Activated naive CD8-positive, alpha-beta T cell (primary cell): ENCODE results near the gene ATP10D.
"Not testable (repeated sequence)": the region's sequence is repeated elsewhere in the genome, so short reads cannot be mapped to it uniquely, and the experiment has no call there.

Experiments used
- H3K27ac Mint-ChIP-seq: one replicate; pipeline ENCODE4 v1.8.0; 2021; ENCODE audit warnings: mixed read lengths
- H3K27me3 Mint-ChIP-seq: one replicate; pipeline ENCODE4 v1.8.0; 2021; ENCODE audit warnings: mixed read lengths
- H3K36me3 Mint-ChIP-seq: one replicate; pipeline ENCODE4 v1.8.0; 2021; ENCODE audit warnings: mixed read lengths
- H3K4me1 Mint-ChIP-seq: one replicate; pipeline ENCODE4 v1.8.0; 2021; ENCODE audit warnings: low read depth, mixed read lengths
- H3K4me3 Mint-ChIP-seq: one replicate; pipeline ENCODE4 v1.8.0; 2021; ENCODE audit warnings: mild to moderate bottlenecking, mixed read lengths
- H3K9me3 Mint-ChIP-seq: one replicate; pipeline ENCODE4 v1.8.0; 2021; ENCODE audit warnings: low read depth, mixed read lengths

Gene ATP10D

DNA sequence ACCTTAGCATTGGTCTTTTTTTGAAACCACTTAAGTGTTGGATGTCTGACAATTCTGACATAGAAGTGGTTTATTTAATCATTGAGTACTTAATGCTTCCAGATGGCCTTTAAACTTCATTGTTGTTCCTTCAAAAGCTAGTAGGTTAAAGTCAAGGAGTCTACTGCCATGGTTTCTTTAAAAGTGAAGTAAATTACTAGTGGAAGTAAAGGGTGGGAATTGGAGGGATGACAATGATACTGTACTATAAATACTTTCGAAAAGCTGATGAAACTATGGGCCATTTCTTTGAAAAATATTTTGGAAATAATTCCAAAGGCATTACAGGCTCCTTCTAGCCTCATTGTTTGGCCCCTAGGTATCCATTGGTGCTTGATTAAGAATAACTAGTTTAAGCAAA is 51.9 kb downstream of the ATP10D start:
- Mint-ChIP-seq H3K4me1 (peaks cover 22% of the 10 kb centered on the region), H3K36me3 (peaks cover 25% of the 10 kb centered on the region), H3K27me3 (no peaks in the 10 kb centered on the region), H3K27ac (no peak overlapping the region), H3K4me3 (no peak overlapping the region), H3K9me3 (no peaks in the 10 kb centered on the region)

DNA sequence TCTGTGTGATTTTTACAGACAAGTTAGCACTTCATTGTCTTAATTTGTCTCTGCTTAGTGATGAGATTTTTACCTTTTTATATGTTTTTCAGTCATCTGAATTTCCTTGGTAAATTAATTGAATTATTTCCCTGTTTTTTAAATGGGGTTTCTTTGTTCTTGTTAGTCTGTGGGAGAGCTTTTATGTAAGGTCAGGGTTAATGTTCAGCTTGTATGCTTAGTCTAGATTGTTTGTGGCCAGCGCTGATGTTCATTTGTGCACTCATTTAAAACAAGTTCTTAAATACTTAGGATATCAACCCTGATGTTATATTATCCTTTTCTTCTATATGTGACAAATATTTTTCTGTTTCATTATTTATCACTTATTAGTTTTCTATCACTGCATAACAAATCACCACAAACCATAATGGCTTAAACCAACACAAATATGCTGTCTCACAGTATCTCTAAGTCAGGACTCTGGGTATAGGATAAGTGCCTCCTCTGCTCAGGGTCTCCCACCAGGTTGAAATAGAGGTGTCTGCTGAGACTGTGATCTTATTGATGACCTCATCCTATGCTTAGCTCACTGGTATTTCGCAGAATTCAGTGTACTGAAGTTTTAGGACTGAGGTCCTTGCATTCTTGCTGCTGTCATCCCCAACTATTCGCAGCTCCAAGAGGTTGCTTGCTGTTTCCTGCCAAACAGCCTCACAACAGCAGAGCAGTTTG is 53.2 kb downstream of the ATP10D start:
- Mint-ChIP-seq H3K27me3 (no peaks in the 10 kb centered on the region), H3K9me3 (no peaks in the 10 kb centered on the region), H3K36me3 (peaks cover 25% of the 10 kb centered on the region), H3K4me3 (no peak overlapping the region), H3K27ac (no peak overlapping the region), H3K4me1 (peaks cover 9% of the 10 kb centered on the region)

- Mint-ChIP-seq H3K9me3 (no peaks in the 10 kb centered on the region), H3K27me3 (no peaks in the 10 kb centered on the region), H3K4me3 (no peak overlapping the region), H3K27ac (no peak overlapping the region), H3K4me1 (peaks cover 7% of the 10 kb centered on the region), H3K36me3 (peaks cover 23% of the 10 kb centered on the region)
Measured at GRCh38 chr4:47538825-47539154, 53.7 kb downstream of the ATP10D start.

GRCh38 chr4:47542640-47543039 is 57.6 kb downstream of the ATP10D start:
- H3K36me3 Mint-ChIP-seq, result peaks cover 24% of the 10 kb centered on the region
- not testable (repeated sequence) for H3K27me3 Mint-ChIP-seq, H3K4me1 Mint-ChIP-seq, H3K4me3 Mint-ChIP-seq, H3K9me3 Mint-ChIP-seq, H3K27ac Mint-ChIP-seq

- Mint-ChIP-seq H3K27ac (no peak overlapping the region), H3K4me1 (no peaks in the 10 kb centered on the region), H3K27me3 (no peaks in the 10 kb centered on the region), H3K36me3 (peaks cover 25% of the 10 kb centered on the region), H3K4me3 (no peak overlapping the region), H3K9me3 (no peaks in the 10 kb centered on the region)
Measured at GRCh38 chr4:47543331-47543730, 58.3 kb downstream of the ATP10D start.

DNA sequence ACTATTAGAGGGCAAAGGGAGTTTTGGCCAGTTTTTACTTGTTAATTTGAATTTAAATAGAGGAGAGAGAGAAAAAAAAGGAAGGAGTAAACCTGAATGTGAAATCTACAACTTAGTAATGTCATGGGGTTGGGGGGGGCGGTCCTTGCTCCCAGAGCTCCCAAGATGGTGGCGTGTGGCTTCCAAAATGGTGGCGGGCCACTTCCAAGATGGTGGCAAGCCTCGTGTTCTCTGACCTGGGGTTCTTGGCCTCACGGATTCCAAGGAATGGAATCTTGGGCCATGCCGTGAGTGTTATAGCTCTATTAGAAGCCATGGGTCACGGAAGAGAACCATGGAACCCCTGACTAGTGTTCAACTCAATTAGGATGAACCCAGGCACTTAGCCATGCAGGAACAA is 65.3 kb downstream of the ATP10D start:
- not testable (repeated sequence) for H3K4me1 Mint-ChIP-seq, H3K27me3 Mint-ChIP-seq, H3K9me3 Mint-ChIP-seq, H3K27ac Mint-ChIP-seq, H3K4me3 Mint-ChIP-seq
- H3K36me3 Mint-ChIP-seq, result peaks cover 23% of the 10 kb centered on the region

GRCh38 chr4:47550899-47551548 is 65.9 kb downstream of the ATP10D start:
- H3K36me3 Mint-ChIP-seq, result peaks cover 22% of the 10 kb centered on the region
- H3K4me1 Mint-ChIP-seq, result no peaks in the 10 kb centered on the region
- no peaks in the 10 kb centered on the region for H3K27me3 Mint-ChIP-seq
- no peaks in the 10 kb centered on the region for H3K9me3 Mint-ChIP-seq
- H3K27ac Mint-ChIP-seq, result no peak overlapping the region
- no peak overlapping the region for H3K4me3 Mint-ChIP-seq

GRCh38 chr4:47551682-47552081 is 66.6 kb downstream of the ATP10D start:
- Mint-ChIP-seq H3K9me3 (no peaks in the 10 kb centered on the region), H3K36me3 (peaks cover 18% of the 10 kb centered on the region), H3K4me1 (no peaks in the 10 kb centered on the region), H3K27me3 (no peaks in the 10 kb centered on the region), H3K4me3 (no peak overlapping the region), H3K27ac (no peak overlapping the region)

DNA sequence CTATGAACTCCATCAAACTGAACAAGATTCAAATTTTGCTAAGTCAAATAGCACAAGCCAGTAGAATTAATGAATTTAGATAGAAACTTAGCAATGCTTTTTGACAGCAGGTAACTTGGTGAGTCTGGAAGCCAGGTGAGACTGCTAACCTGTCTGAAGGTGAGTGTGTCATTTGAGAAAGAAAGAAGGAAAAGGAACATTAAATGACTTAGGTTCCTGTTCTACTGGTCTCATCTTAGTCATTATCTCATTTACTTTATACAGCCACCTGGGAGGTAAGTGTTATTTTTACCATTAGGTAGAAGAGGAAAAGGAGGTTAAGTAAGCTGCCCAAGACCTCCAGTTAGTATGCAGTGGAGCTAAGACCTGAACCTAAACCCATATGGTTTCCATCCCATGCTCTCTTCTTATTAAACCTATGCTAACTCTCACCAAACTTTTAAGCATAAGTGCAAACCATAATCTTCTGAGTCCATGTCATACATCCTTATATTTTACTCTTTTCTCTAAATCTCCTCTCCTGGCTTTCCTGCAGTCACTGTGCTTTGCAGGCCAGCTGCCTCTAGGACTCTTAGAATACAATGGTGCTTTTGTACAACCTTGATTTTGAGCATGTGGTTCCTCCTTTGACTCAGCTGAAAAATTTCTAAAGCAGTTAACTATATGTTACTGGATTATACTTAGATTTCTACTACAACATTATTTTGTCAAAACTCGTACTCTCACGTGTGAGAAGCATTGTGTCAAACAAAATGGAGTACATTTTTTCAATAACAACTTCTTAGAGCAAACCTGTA is 68.5 kb downstream of the ATP10D start:
- H3K27me3 Mint-ChIP-seq, result no peaks in the 10 kb centered on the region
- H3K36me3 Mint-ChIP-seq, result peaks cover 10% of the 10 kb centered on the region
- H3K4me3 Mint-ChIP-seq, result no peak overlapping the region
- no peak overlapping the region for H3K27ac Mint-ChIP-seq
- no peaks in the 10 kb centered on the region for H3K9me3 Mint-ChIP-seq
- H3K4me1 Mint-ChIP-seq, result no peaks in the 10 kb centered on the region

GRCh38 chr4:47555920-47556319 is 70.8 kb downstream of the ATP10D start:
- not testable (repeated sequence) for H3K4me3 Mint-ChIP-seq, H3K4me1 Mint-ChIP-seq, H3K36me3 Mint-ChIP-seq, H3K9me3 Mint-ChIP-seq, H3K27me3 Mint-ChIP-seq, H3K27ac Mint-ChIP-seq

GRCh38 chr4:47557255-47557654 is 72.2 kb downstream of the ATP10D start:
- Mint-ChIP-seq H3K4me1 (no peaks in the 10 kb centered on the region), H3K27ac (no peak overlapping the region), H3K36me3 (peaks cover 5% of the 10 kb centered on the region), H3K9me3 (no peaks in the 10 kb centered on the region), H3K27me3 (no peaks in the 10 kb centered on the region), H3K4me3 (no peak overlapping the region)

- Mint-ChIP-seq H3K27ac (no peak overlapping the region), H3K9me3 (no peaks in the 10 kb centered on the region), H3K36me3 (peaks cover 4% of the 10 kb centered on the region), H3K4me1 (no peaks in the 10 kb centered on the region), H3K4me3 (no peak overlapping the region), H3K27me3 (no peaks in the 10 kb centered on the region)
Measured at GRCh38 chr4:47560682-47561081, 75.6 kb downstream of the ATP10D start.

GRCh38 chr4:47561331-47561730 is 76.3 kb downstream of the ATP10D start:
- no peak overlapping the region for H3K27ac Mint-ChIP-seq
- no peaks in the 10 kb centered on the region for H3K4me1 Mint-ChIP-seq
- H3K27me3 Mint-ChIP-seq, result no peaks in the 10 kb centered on the region
- H3K36me3 Mint-ChIP-seq, result peaks cover 4% of the 10 kb centered on the region
- no peaks in the 10 kb centered on the region for H3K9me3 Mint-ChIP-seq
- no peak overlapping the region for H3K4me3 Mint-ChIP-seq

- H3K4me3 Mint-ChIP-seq, result no peak overlapping the region
- H3K27ac Mint-ChIP-seq, result no peak overlapping the region
- peaks cover 4% of the 10 kb centered on the region for H3K36me3 Mint-ChIP-seq
- no peaks in the 10 kb centered on the region for H3K9me3 Mint-ChIP-seq
- no peaks in the 10 kb centered on the region for H3K4me1 Mint-ChIP-seq
- no peaks in the 10 kb centered on the region for H3K27me3 Mint-ChIP-seq
Measured at GRCh38 chr4:47562297-47562696, 77.2 kb downstream of the ATP10D start.

DNA sequence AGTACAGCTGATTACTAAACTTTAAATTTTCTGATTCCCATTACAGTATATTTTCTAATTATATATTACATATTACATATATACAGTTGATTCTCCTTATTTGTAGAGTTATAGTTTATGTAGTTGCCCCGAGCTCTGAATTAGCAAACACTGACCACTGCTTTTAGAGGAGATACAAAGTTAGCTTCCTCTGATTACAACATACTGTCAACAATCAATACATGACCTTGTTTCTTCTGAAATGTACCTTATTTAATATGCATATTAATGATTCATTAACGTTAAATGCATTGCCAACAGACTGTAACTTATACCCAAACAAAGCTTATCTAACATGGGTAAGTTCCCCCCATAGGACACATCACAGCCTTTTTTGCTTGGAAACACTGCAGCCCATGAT is 81.5 kb downstream of the ATP10D start:
- Mint-ChIP-seq H3K36me3 (peaks cover 8% of the 10 kb centered on the region), H3K4me3 (no peak overlapping the region), H3K27ac (no peak overlapping the region), H3K27me3 (no peaks in the 10 kb centered on the region), H3K4me1 (no peaks in the 10 kb centered on the region), H3K9me3 (no peaks in the 10 kb centered on the region)
